ENCODE data around the gene GFI1.

The GFI1 gene

DNA sequence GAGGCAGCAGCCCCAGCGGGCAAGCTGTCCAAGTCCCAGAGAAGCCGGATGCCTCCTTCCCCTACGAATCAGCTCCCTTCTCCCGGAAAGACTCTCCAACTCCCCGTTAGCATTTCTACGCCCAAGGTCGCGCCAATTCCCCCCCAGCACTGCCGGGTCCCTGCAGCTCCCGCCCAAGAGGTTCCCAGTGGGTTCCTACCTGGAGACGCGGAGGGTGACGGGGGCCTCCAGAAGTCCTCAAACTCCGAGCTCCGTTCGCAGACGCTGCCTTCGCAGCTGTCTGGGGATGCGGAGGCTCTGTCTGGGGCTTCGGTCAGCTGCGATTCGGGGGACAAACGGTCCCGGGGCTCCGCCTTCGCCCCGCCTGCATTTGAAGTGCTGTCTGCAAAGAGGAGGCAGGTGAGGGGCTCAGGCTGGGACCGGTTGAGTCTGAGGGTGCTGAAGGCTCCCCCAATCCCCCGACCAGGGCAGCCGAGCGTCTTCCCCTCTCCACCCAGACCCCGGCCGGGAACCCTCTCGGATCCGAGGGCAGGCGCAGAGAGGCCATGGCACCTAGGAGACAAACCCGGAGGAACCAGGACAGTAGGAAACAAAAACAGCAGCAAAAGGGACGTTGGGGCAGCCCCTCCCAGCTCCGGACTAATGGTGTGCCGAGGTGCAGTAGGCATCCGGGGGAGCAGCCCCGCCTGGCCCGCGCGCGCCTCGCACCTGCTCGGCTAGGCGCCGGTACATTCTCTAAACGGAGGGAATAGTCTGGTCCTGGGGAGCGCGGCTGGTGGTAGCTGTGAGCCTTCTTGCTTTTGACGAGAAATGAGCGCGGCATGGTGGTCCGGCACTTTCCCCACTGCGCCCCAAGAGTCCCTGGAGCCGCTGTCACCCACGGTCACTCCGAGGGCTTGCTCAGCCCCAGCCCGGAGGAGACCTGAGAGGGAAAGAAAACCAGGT lies 3.8 kb downstream of the GFI1 start:
- Mint-ChIP-seq H3K36me3 (ENCODE audit: low read depth) (peaks cover 76% of the 10 kb centered on the region), H3K9me3 (no peaks in the 10 kb centered on the region), H3K4me1 (ENCODE audit: low read depth) (peaks cover 47% of the 10 kb centered on the region), H3K27me3 (no peaks in the 10 kb centered on the region), H3K4me3 (peak overlapping the region; percentile 90), H3K27ac (peak overlapping the region; percentile 98)
- DNase-seq, result peak; percentile 69

DNA sequence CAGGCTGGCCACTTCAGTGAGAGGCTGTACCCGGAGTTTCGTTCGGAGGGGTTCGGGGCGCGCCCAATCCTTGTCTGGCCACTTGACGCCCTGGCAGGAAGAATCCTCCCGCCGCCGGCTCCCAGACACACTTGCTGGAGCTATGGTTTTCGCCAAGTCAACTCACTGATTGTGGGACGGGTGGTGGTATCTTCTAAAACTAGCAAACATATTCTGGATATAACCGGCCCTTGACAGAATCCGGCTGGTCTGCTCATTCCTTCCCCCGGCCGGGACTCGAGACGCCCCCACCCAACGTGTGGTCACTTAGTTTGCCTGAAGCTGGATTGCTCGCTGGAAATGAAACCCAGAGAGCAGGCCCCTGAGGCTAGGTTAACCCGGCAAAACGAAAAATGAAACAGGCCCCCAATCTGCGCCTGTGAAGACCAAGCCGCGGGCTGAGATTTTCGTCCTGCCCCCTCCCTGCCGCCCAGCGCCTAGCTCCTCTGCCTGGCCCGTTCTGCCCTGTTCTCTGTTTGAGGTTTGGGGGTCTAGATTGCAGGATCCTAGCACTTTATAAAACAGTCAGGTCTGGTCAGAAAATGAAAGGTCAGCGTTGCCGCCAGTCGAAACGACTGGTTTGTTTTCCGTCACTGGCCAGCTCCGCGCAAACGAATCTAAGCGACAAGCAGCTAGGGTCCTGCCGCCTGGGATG lies 4.6 kb downstream of the GFI1 start:
- DNase-seq, result no peak
- Mint-ChIP-seq H3K9me3 (no peaks in the 10 kb centered on the region), H3K36me3 (ENCODE audit: low read depth) (peaks cover 85% of the 10 kb centered on the region), H3K27ac (peak overlapping the region; percentile 98), H3K4me1 (ENCODE audit: low read depth) (peaks cover 50% of the 10 kb centered on the region), H3K4me3 (peak overlapping the region; percentile 90), H3K27me3 (no peaks in the 10 kb centered on the region)

DNA sequence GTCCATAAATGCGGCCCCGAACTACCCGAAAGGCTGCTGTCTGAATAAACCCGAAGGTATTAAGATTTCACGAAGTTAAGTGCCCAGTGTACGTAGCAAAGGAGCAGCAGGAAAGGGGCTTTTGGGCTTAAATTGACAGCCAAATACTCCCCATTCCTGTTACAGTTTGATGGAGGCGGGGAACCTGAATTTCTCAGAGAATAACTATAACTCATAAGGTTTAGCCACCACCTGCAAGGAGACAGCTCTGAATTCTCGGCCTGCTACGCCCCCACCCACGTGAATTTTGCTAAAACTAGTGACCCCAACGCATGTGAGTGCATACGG lies 5.2 kb downstream of the GFI1 start:
- no peak for DNase-seq
- no peaks in the 10 kb centered on the region for H3K27me3 Mint-ChIP-seq
- peaks cover 55% of the 10 kb centered on the region for H3K4me1 Mint-ChIP-seq (ENCODE audit: low read depth)
- peaks cover 88% of the 10 kb centered on the region for H3K36me3 Mint-ChIP-seq (ENCODE audit: low read depth)
- H3K9me3 Mint-ChIP-seq, result no peaks in the 10 kb centered on the region
- H3K27ac Mint-ChIP-seq, result peak overlapping the region; percentile 98
- H3K4me3 Mint-ChIP-seq, result peak overlapping the region; percentile 90

DNA sequence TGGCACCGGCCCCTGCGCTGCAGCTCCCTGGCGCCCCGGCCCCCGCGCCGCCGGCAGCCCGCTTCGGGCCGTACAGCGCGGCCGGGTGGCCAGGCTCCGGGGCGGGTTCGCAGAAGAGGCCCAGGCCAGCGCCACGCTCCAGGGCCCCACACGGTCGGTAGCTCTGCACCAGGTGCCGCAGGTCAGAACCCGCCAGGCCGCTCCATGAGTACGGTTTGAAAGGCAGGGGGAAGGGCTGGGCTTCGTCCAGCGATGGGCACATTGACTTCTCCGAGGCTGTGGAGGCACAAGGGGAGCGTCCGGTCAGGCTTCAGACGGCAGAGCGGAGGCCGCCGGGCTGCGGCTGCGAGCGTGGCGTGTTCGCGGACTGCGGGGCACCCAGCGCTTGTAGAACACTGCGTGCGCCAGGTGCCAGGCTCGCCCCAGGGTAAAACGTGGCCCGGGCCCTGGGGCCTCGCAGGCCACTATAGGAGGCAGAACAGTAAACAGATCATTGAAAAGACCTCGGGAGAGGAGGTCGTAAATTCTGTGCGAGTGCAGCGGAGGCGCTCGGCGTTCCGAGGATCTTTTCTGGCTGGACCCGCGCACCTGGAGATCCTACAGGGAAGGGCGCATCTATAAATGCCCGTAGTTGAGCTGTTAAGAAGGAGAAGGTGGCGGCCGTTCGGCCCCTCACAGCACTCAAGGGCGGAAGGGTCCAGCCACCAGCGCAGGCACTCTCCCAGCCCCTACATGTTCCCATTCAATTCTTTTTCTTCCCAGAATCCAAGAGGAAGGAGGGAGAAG lies 5.7 kb downstream of the GFI1 start:
- Mint-ChIP-seq H3K27ac (peak overlapping the region; percentile 98), H3K36me3 (ENCODE audit: low read depth) (peaks cover 91% of the 10 kb centered on the region), H3K9me3 (no peaks in the 10 kb centered on the region), H3K4me3 (peak overlapping the region; percentile 90), H3K27me3 (no peaks in the 10 kb centered on the region), H3K4me1 (ENCODE audit: low read depth) (peaks cover 60% of the 10 kb centered on the region)
- DNase-seq, result no peak

DNA sequence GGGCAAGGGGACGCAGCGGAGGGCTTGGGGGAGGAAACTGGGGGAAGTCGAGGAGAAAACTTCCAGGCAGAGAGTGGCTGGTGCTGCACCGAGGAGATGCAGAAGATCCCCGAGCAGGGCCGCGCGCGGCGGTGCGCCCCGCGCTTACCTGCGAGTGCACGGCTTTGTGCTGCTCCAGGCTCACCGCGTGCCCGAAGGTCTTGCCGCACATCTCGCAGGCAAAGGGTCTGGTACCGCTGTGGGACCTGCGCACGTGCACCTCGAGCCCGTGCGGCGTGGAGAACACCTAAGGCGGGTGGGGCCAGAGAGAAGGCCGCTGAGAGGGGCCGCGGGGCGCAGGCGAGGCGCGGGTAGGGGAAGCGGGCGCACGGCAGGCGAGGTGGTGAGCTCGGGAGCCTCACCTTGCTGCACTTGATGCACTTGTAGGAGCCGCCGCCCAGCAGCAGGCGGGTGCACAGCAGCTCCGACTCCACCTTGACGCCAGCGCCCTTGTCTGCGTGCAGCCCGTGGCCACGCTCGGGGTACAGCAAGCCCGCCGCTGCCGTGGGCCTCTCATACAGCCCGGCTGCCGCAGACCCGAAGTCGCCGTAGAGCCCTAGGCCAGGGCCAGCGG lies 6.4 kb downstream of the GFI1 start:
- H3K4me3 Mint-ChIP-seq, result peak overlapping the region; percentile 69
- no peak for DNase-seq
- peaks cover 96% of the 10 kb centered on the region for H3K36me3 Mint-ChIP-seq (ENCODE audit: low read depth)
- H3K4me1 Mint-ChIP-seq (ENCODE audit: low read depth), result peaks cover 67% of the 10 kb centered on the region
- H3K27me3 Mint-ChIP-seq, result no peaks in the 10 kb centered on the region
- H3K9me3 Mint-ChIP-seq, result no peaks in the 10 kb centered on the region
- H3K27ac Mint-ChIP-seq, result peak overlapping the region; percentile 92

DNA sequence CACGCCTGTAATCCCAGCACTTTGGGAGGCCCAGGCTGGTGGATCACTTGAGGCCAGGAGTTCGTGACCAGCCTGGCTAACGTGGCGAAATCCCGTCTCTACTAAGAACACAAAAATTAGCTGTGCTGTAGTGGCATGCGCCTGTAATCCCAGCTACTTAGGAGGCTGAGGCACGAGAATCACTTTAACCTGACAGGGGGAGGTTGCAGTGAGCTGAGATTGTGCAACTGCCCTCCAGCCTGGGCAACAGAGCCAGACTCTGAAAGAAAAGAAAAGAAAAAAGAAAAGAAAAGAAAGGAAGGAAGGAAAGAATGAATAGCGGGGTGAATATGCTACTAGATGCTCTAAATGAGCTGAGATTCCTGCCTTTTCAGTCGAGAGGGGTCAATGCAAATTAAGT lies 7.1 kb downstream of the GFI1 start:
- Mint-ChIP-seq H3K36me3 (ENCODE audit: low read depth) (peaks cover 97% of the 10 kb centered on the region), H3K27ac (peak overlapping the region; percentile 92), H3K9me3 (no peaks in the 10 kb centered on the region), H3K27me3 (no peaks in the 10 kb centered on the region), H3K4me3 (peak overlapping the region; percentile 69), H3K4me1 (ENCODE audit: low read depth) (peaks cover 74% of the 10 kb centered on the region)
- no peak for DNase-seq

DNA sequence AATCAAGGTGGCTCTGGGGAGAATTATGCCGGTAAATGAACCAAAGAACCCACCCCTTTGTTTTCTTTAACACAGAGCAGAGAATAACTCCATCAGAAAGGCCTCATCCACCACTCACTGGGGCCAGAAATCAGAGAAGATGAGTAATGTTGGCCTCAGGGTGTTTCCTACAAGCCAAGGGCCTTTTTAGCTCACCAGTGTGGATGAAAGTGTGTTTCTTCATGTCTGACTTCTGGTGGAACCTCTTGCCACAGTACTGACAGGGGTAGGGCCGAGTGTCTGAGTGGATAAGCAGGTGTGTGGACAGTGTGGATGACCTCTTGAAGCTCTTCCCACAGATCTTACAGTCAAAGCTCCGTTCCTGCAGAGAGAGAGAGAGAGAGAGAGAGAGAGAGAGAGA lies 8.3 kb downstream of the GFI1 start:
- Mint-ChIP-seq H3K4me3 (peak overlapping the region; percentile 69), H3K27ac (peak overlapping the region; percentile 92), H3K27me3 (no peaks in the 10 kb centered on the region), H3K36me3 (ENCODE audit: low read depth) (peaks cover 98% of the 10 kb centered on the region), H3K4me1 (ENCODE audit: low read depth) (peaks cover 86% of the 10 kb centered on the region), H3K9me3 (no peaks in the 10 kb centered on the region)
- no peak for DNase-seq

DNA sequence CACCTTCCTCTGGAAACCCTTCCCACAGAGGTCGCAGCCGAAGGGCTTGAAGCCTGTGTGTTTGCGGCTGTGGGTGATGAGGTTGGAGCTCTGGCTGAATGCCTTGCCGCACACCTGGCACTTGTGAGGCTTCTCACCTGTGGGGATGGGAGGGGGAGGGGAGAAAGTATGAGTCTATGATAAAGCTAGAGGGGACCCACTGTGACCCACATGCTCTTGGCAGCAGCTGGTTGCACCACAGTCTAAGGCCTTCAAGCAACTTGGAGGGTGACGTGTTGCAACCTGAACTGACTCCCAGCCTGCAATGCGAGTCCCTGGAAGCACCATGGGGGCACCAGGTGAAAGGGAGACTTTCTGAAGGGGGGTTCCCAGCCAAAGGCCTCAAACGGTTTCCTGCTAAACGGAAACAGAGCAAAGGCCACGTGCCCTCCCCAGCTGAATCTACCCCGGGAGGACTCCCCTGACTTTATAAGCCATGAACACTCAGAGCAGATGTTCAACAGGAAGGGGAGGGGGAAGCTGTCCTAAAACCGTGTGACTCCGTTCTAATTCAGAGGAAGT lies 10.6 kb downstream of the GFI1 start:
- peak; percentile 67 for DNase-seq
- H3K4me1 Mint-ChIP-seq (ENCODE audit: low read depth), result peaks cover 89% of the 10 kb centered on the region

DNA sequence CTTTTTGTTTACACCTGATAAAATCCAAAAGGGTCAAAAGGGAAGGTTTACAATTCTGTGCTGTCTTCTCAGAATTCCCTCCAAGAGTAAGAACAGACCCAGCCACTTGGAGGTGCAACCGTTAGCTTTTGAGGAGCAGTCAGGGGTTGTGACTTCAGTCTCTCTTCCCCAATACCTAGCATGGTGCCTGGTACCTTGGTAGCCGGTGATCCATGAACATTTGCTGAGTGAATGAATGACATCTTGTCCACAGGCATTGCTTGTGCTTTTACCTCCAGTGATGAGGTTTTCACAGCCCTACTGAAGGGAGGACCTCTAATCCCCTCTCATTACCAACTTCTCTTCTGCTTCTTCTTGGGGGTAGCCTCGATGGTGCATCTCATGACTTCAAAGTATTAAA lies 11.7 kb downstream of the GFI1 start:
- H3K36me3 Mint-ChIP-seq (ENCODE audit: low read depth), result peaks cover 98% of the 10 kb centered on the region
- peaks cover 89% of the 10 kb centered on the region for H3K4me1 Mint-ChIP-seq (ENCODE audit: low read depth)
- H3K9me3 Mint-ChIP-seq, result no peaks in the 10 kb centered on the region
- H3K27me3 Mint-ChIP-seq, result no peaks in the 10 kb centered on the region
- H3K4me3 Mint-ChIP-seq, result peak overlapping the region; percentile 69
- no peak for DNase-seq
- H3K27ac Mint-ChIP-seq, result peak overlapping the region; percentile 95

More for the DNA sequence above, 10.6 kb downstream of the GFI1 start:
- Mint-ChIP-seq H3K4me3 (peak overlapping the region; percentile 69), H3K9me3 (no peaks in the 10 kb centered on the region), H3K27me3 (no peaks in the 10 kb centered on the region), H3K27ac (peak overlapping the region; percentile 95), H3K36me3 (ENCODE audit: low read depth) (peaks cover 96% of the 10 kb centered on the region)

DNA sequence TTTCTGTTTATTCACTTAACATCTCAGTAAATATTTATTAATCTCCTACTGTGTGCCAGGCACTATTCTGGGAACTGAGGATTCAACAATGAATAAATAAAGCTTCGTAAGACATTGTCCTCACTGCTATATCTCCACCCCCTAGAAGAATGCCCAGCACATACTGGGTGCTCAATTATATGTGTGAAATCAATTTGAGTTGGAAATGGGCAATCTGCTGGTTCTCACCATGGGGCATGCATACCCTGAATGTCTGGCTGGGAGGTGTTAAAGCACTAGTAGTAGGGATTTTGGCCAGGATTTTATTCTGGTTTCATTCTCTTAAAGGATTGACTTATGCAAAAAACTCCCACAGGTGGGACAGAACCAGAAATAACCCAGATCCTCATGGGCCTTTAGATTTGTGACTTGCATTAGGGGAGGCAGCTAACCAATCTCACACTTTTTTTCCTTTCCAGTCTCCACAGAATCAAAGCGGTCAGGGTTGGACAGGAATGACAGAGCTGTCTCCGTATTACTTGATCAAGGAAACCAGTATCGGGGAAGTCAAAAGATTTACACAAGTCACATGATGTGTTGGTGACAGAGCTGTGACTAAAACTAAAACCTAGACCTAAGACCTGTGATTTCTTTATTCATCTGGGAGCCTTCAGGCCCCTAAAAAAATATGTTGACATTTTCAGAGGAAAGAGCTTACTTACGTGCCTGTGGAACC lies 12.8 kb downstream of the GFI1 start:
- no peak for DNase-seq
- no peaks in the 10 kb centered on the region for H3K9me3 Mint-ChIP-seq

DNA sequence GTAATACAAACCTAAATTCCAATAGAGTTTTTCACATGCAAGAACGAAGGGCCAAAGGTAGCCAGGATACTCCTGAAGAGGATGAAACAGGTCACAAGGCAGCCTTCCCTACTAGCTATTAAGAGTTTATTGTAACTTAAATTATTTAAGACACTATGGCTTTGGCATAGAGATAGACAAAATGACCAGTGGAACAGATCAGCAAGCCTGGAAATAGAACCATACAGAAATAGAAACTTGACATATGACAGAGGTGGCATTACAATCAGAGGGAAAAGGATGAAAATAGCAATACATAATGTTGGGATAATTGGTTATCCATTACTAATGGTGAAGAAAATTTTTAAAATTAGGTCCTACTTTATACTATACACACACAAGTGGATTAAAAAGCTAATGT lies 16.5 kb downstream of the GFI1 start:
- Mint-ChIP-seq H3K27me3 (no peaks in the 10 kb centered on the region), H3K9me3 (no peaks in the 10 kb centered on the region), H3K36me3 (ENCODE audit: low read depth) (peaks cover 87% of the 10 kb centered on the region), H3K4me1 (ENCODE audit: low read depth) (peaks cover 69% of the 10 kb centered on the region), H3K27ac (no peak overlapping the region), H3K4me3 (no peak overlapping the region)
- no peak for DNase-seq

More for the DNA sequence above, 12.8 kb downstream of the GFI1 start:
- no peaks in the 10 kb centered on the region for H3K27me3 Mint-ChIP-seq
- H3K4me1 Mint-ChIP-seq (ENCODE audit: low read depth), result peaks cover 84% of the 10 kb centered on the region
- H3K27ac Mint-ChIP-seq, result peak overlapping the region; percentile 95
- H3K36me3 Mint-ChIP-seq (ENCODE audit: low read depth), result peaks cover 97% of the 10 kb centered on the region
- H3K4me3 Mint-ChIP-seq, result peak overlapping the region; percentile 69

DNA sequence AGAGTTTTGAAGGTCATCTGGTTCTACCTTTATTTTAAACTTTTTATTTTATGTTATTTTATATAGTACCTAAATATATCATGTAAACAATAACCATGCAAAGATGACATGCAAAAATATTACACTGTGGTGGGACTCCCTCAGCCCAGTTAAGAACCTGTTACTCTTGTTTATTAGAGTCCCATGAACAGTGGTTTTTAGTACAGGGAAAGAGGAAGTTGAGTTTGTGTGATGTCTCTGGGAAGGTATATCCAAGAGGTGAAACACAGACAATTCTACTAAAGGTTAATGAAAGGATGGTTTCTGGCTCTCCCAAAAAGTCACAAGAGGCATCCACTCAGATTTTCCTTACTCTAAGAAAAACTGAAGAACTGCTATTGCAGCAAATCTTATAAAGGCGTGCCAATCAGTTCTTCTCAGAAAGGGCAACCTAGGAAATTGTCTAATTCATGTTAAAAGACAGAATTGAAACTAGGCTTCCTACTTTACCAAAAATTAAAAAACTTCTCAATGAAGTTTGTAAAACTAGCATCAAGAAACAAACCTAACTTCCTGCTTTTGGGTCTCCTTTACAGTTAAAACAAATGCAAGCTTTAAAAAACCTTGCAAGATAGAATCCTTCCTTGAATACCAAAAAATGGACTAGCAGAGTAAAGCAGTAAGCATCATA lies 19.9 kb downstream of the GFI1 start:
- Mint-ChIP-seq H3K9me3 (no peaks in the 10 kb centered on the region), H3K4me1 (ENCODE audit: low read depth) (peaks cover 65% of the 10 kb centered on the region), H3K36me3 (ENCODE audit: low read depth) (peaks cover 57% of the 10 kb centered on the region), H3K4me3 (no peak overlapping the region), H3K27ac (peak overlapping the region; percentile 12), H3K27me3 (no peaks in the 10 kb centered on the region)
- DNase-seq, result no peak

DNA sequence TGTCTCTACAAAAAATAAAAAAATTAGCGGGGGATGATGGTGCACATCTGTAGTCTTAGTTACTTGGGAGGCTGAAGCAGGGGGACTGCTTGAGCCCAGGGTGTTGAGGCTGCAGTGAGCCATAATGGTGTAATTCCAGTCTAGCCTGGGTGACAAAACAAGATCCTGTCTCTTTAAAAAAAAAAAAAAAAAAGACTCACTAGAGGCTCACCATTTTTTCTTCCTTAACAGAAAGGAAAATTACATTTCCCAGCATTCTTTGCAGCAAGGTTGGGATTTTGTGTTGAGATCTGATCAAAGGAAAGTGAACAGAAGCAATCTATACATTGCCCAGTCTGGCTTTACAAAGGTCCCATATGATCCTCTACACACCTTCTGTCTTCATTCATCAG lies 21.5 kb downstream of the GFI1 start:
- no peak overlapping the region for H3K4me3 Mint-ChIP-seq
- no peaks in the 10 kb centered on the region for H3K27me3 Mint-ChIP-seq
- H3K36me3 Mint-ChIP-seq (ENCODE audit: low read depth), result peaks cover 43% of the 10 kb centered on the region
- H3K4me1 Mint-ChIP-seq (ENCODE audit: low read depth), result peaks cover 70% of the 10 kb centered on the region
- peak overlapping the region; percentile 58 for H3K27ac Mint-ChIP-seq
- H3K9me3 Mint-ChIP-seq, result no peaks in the 10 kb centered on the region
- no peak for DNase-seq

All from activated T-cell treated with anti-CD3 and anti-CD28 coated beads, Interleukin-2, amount 50 U/mL, for 24 hours (primary cell).